Superior temporal gyrus (tissue), 1 donor: ENCODE results near the gene TMEM52.

ENCODE experiments used
- DNase-seq: peaks from one replicate; pipeline ENCODE4 v3.0.0-alpha.2; 2016; ENCODE audit errors: extremely low spot score

The TMEM52 gene

GRCh38 chr1:1918901-1919303 is at the start of gene TMEM52:
Gene TMEM52, minus strand, starts transcription at chr1:1919279. Its CDS starts 14 bp downstream, at chr1:1919265.
- no peak for DNase-seq

- no peak for DNase-seq
Observed at GRCh38 chr1:1967879-1968278, 48.8 kb upstream of the TMEM52 start.

- no peak for DNase-seq
Observed at GRCh38 chr1:1967151-1967550, 48.1 kb upstream of the TMEM52 start.

GRCh38 chr1:1966071-1966740 is 47.1 kb upstream of the TMEM52 start:
- no peak for DNase-seq

GRCh38 chr1:1965546-1965945 is 46.5 kb upstream of the TMEM52 start:
- no peak for DNase-seq

GRCh38 chr1:1964811-1965210 is 45.7 kb upstream of the TMEM52 start:
- DNase-seq, result no peak

GRCh38 chr1:1963570-1963969 is 44.5 kb upstream of the TMEM52 start:
- no peak for DNase-seq

- no peak for DNase-seq
Observed at GRCh38 chr1:1962752-1963151, 43.7 kb upstream of the TMEM52 start.

GRCh38 chr1:1960480-1961196 is 41.6 kb upstream of the TMEM52 start:
- peak; percentile 38 for DNase-seq

GRCh38 chr1:1959840-1960479 is 40.9 kb upstream of the TMEM52 start:
- DNase-seq, result peak; percentile 72

- DNase-seq, result no peak
Observed at GRCh38 chr1:1959459-1959839, 40.4 kb upstream of the TMEM52 start.

- no peak for DNase-seq
Observed at GRCh38 chr1:1958071-1958541, 39.0 kb upstream of the TMEM52 start.

- DNase-seq, result no peak
Observed at GRCh38 chr1:1957533-1957961, 38.5 kb upstream of the TMEM52 start.

GRCh38 chr1:1956586-1957532 is 37.8 kb upstream of the TMEM52 start:
- DNase-seq, result no peak

GRCh38 chr1:1956101-1956500 is 37.0 kb upstream of the TMEM52 start:
- no peak for DNase-seq

- no peak for DNase-seq
Observed at GRCh38 chr1:1955621-1956094, 36.6 kb upstream of the TMEM52 start.

- DNase-seq, result no peak
Observed at GRCh38 chr1:1954831-1955441, 35.9 kb upstream of the TMEM52 start.

- DNase-seq, result no peak
Observed at GRCh38 chr1:1954015-1954414, 34.9 kb upstream of the TMEM52 start.

GRCh38 chr1:1950940-1951339 is 31.9 kb upstream of the TMEM52 start:
- no peak for DNase-seq

- DNase-seq, result no peak
Observed at GRCh38 chr1:1948783-1949182, 29.7 kb upstream of the TMEM52 start.

GRCh38 chr1:1947493-1947892 is 28.4 kb upstream of the TMEM52 start:
- DNase-seq, result no peak
